IMR-90 (cell line): Measurements from ENCODE around the gene IGSF10. TPM values are rescaled to one million over a fixed set of nuclear protein-coding genes. Genes with fewer than 3 reads are reported as not detected.

ENCODE experiments used
- ATAC-seq: fragments of 200-7000 bp; cut with Tn5 transposase; 2 replicates; pipeline ENCODE4 v1.9.1; 2020; ENCODE audit warnings: low read depth, mild to moderate bottlenecking, moderate library complexity
- BruUV-seq: library from RNA; stranded (reverse); fragments of 400-500 nt; replicated peaks from 2 replicates; lab custom pipeline; 2021; lab: Mats Ljungman, UMichigan
- CTCF ChIA-PET: fragments of 300-600 bp; formaldehyde crosslinking; extraction: SDS; loops from one replicate; lab custom pipeline; 2021; ENCODE audit warnings: antibody characterized with exemption; lab: Yijun Ruan, JAX
- POLR2A ChIA-PET: fragments of 300-600 bp; sonication (Branson Sonifier 250); formaldehyde crosslinking; loops from one replicate; lab custom pipeline; 2022; ENCODE audit warnings: antibody characterized with exemption; ENCODE audit not compliant: unreplicated experiment; lab: Charles Lee
- DNase-seq: peaks from one replicate; pipeline ENCODE4 v3.0.0; 2013
- H2AFZ ChIP-seq: replicated peaks from 2 replicates; pipeline ENCODE3; 2013; ENCODE audit warnings: low read length, mild to moderate bottlenecking; ENCODE audit not compliant: poor library complexity
- H2AK5ac ChIP-seq: 2 replicates; pipeline ENCODE4 v1.6.1; 2013; ENCODE audit warnings: low read depth, low read length, inconsistent platforms
- H2AK9ac ChIP-seq: replicated peaks from 2 replicates; pipeline ENCODE3; 2013; ENCODE audit warnings: mild to moderate bottlenecking, low read depth, low read length, moderate library complexity; ENCODE audit not compliant: poor library complexity
- H2BK120ac ChIP-seq: 2 replicates; pipeline ENCODE4 v1.6.1; 2013; ENCODE audit warnings: low read depth, low read length, inconsistent platforms
- H2BK15ac ChIP-seq: 3 replicates; pipeline ENCODE4 v1.6.1; 2013; ENCODE audit warnings: low read depth, low read length, inconsistent platforms
- H2BK20ac ChIP-seq: 2 replicates; pipeline ENCODE4 v1.6.1; 2013; ENCODE audit warnings: low read depth, mild to moderate bottlenecking, inconsistent platforms, low read length, moderate library complexity
- H2BK5ac ChIP-seq: 2 replicates; pipeline ENCODE4 v1.6.1; 2013; ENCODE audit warnings: mild to moderate bottlenecking, low read depth, low read length, inconsistent platforms; ENCODE audit not compliant: poor library complexity, severe bottlenecking
- H3K14ac ChIP-seq: replicated peaks from 2 replicates; pipeline ENCODE4 v1.6.1; 2013; ENCODE audit warnings: low read depth, low read length, inconsistent platforms
- H3K18ac ChIP-seq: 2 replicates; pipeline ENCODE4 v1.6.1; 2013; ENCODE audit warnings: low read depth, low read length, control low read depth
- H3K23ac ChIP-seq: 2 replicates; pipeline ENCODE4 v1.6.1; 2013; ENCODE audit warnings: low read depth, low read length, inconsistent platforms
- H3K27ac ChIP-seq: 2 replicates; pipeline ENCODE4 v1.5.1; 2013; ENCODE audit warnings: mild to moderate bottlenecking, control low read depth, low read length; ENCODE audit not compliant: insufficient read depth
- H3K27me3 ChIP-seq: 2 replicates; pipeline ENCODE4 v1.6.1; 2013; ENCODE audit warnings: low read length; ENCODE audit not compliant: control insufficient read depth, insufficient read depth
- H3K36me3 ChIP-seq: 2 replicates; pipeline ENCODE4 v1.6.1; 2013; ENCODE audit warnings: low read length, mixed read lengths; ENCODE audit not compliant: control insufficient read depth, insufficient read depth
- H3K4ac ChIP-seq: 2 replicates; pipeline ENCODE4 v1.6.1; 2013; ENCODE audit warnings: low read depth, low read length, inconsistent platforms
- H3K4me1 ChIP-seq: 2 replicates; pipeline ENCODE4 v1.6.1; 2013; ENCODE audit warnings: low read length, mixed read lengths; ENCODE audit not compliant: control insufficient read depth, insufficient read depth
- H3K4me2 ChIP-seq: 2 replicates; pipeline ENCODE4 v1.6.1; 2013; ENCODE audit warnings: low read depth, mild to moderate bottlenecking, control low read depth, low read length, moderate library complexity
- H3K4me3 ChIP-seq: 2 replicates; pipeline ENCODE4 v1.5.1; 2013; ENCODE audit warnings: low read depth, mild to moderate bottlenecking, control low read depth, low read length, moderate library complexity; ENCODE audit not compliant: insufficient read depth
- H3K56ac ChIP-seq: 2 replicates; pipeline ENCODE4 v1.6.1; 2013; ENCODE audit warnings: low read length, inconsistent platforms; ENCODE audit not compliant: insufficient read depth; ENCODE audit errors: extremely low read depth
- H3K79me1 ChIP-seq, 2 experiments: 2 replicates each; pipeline ENCODE4 v1.6.1; 2013; ENCODE audit warnings: low read length in 2 of 2, inconsistent platforms in 1 of 2, low read depth in 1 of 2
- H3K9ac ChIP-seq: 2 replicates; pipeline ENCODE4 v1.6.1; 2013; ENCODE audit warnings: low read depth, low read length, control low read depth
- H3K9me1 ChIP-seq: 2 replicates; pipeline ENCODE4 v1.6.1; 2013; ENCODE audit warnings: low read length, inconsistent platforms; ENCODE audit not compliant: insufficient read depth
- H3K9me3 ChIP-seq: 2 replicates; pipeline ENCODE4 v1.6.1; 2013; ENCODE audit warnings: low read length; ENCODE audit not compliant: control insufficient read depth, insufficient read depth
- H4K20me1 ChIP-seq: 2 replicates; pipeline ENCODE4 v1.6.1; 2013; ENCODE audit warnings: low read length, inconsistent platforms; ENCODE audit not compliant: insufficient read depth
- H4K5ac ChIP-seq: 2 replicates; pipeline ENCODE4 v1.6.1; 2013; ENCODE audit warnings: mild to moderate bottlenecking, low read depth, low read length, control low read depth
- H4K8ac ChIP-seq, 2 experiments: 2 replicates each; pipeline ENCODE4 v1.6.1; 2013; ENCODE audit warnings: low read depth in 2 of 2, low read length in 2 of 2, control low read depth in 1 of 2, inconsistent platforms in 1 of 2
- H4K91ac ChIP-seq: 2 replicates; pipeline ENCODE4 v1.6.1; 2013; ENCODE audit warnings: low read depth, low read length, inconsistent platforms; ENCODE audit not compliant: insufficient read depth
- FOS ChIP-seq: fragments of 150-350 bp; IDR thresholded peaks from 2 replicates; pipeline ENCODE4 v1.6.1; 2016; ENCODE audit warnings: low read depth, low read length
- MXI1 ChIP-seq: IDR thresholded peaks from 2 replicates; pipeline ENCODE4 v1.6.1; 2012; ENCODE audit warnings: low read depth, mild to moderate bottlenecking, low read length, moderate library complexity, borderline replicate concordance
- NFE2L2 ChIP-seq: fragments of 150-350 bp; IDR thresholded peaks from 2 replicates; pipeline ENCODE4 v1.6.1; 2016; ENCODE audit warnings: low read depth, mild to moderate bottlenecking, low read length
- WGBS, 2 experiments: methylation state at CpG; one replicate each; pipeline versions ENCODE4 v1.1.5 to v1.1.7; 2013; ENCODE audit warnings: missing lambda C conversion rate in 2 of 2; ENCODE audit not compliant: insufficient read length in 1 of 2; ENCODE audit errors: extremely low coverage in 2 of 2; 5-methylcytosine and 5-hydroxymethylcytosine counted together
- dilution Hi-C: fragments of 300-500 bp; cut with HindIII; formaldehyde crosslinking; loops from one replicate; pipeline ENCODE4 v1.14.3; 2018; ENCODE audit warnings: low sequenced_read_pairs; ENCODE audit not compliant: unreplicated experiment
- in situ Hi-C: fragments of 300-500 bp; cut with MboI; formaldehyde crosslinking; loops from 3 replicates; pipeline ENCODE4 v1.14.3; 2019; ENCODE audit warnings: low sequenced_read_pairs, inconsistent platforms, mixed read lengths
- intact Hi-C: fragments of 100-400 bp; cut with micrococcal nuclease; formaldehyde crosslinking; loops from 2 replicates; pipeline ENCODE4 v1.10.0; 2022
- polyA plus RNA-seq, 3 experiments: library from polyadenylated mRNA; depleted of rRNA; stranded (reverse); fragments of >200 nt; gene quantifications; 2 replicates each; pipeline ENCODE4 v1.2.3, GENCODE V29; 2012; ENCODE audit warnings: low replicate concordance in 1 of 3
- total RNA-seq: library from RNA; depleted of rRNA; stranded (reverse); fragments of >200 nt; gene quantifications from 2 replicates; pipeline ENCODE4 v1.2.3, GENCODE V29; 2012
- TF ChIP-seq, protein P1 (sequence below): fragments of 150-350 bp; IDR thresholded peaks from 2 replicates; pipeline ENCODE4 v1.6.1; 2016; ENCODE audit warnings: low read depth, mild to moderate bottlenecking, low read length, moderate library complexity, borderline replicate concordance

The IGSF10 gene
- total and polyA plus RNA-seq, 2 of the 4 experiments (the other 2 are of a cell fraction), result under 0.01 to 0.07 TPM

DNA sequence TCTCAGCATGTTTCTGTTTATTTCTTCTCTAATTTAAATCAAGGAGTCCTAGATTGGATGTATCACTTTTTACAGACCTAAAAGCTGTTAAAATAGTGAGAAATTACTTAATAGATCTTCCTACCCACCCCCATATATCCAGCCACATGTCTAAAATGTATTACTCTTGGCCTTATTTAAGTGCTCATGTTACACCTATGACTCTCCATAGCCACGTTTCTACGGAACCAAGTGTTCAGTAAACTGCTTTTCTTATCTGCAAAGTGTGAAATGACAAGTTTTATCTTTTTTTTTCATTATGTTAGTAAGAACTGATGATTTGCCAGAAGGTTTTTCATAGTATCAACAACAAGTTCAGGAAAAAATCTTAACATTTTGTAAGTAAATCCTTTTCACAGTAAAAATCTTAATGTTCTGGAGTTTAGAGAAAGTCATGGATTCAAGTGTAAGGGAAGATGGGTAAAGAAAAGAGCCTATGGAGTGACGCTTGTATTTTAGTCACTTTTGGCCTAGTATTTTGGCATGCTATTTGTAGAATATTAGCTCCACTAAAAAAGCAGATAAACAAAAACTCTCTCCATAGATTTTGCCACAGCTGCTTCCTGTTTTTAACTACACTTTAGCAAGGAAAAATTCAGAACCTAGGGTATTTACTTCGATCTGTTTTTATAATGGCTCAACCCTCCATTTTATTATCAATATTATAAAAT is 41.2 kb upstream of the IGSF10 start:
- no peaks in the 10 kb centered on the region for H3K9me3 ChIP-seq
- H2AK9ac ChIP-seq, result no peak overlapping the region
- in situ Hi-C loops (no loop called here), dilution Hi-C loops (no loop called here), intact Hi-C loops (no loop called here)
- no peak overlapping the region for H3K4me3 ChIP-seq
- no peaks in the 10 kb centered on the region for H4K20me1 ChIP-seq
- no peak overlapping the region for H2BK120ac ChIP-seq
- H3K4me2 ChIP-seq, result no peak overlapping the region
- CTCF ChIA-PET, result no interaction called here
- no peaks in the 10 kb centered on the region for H3K9me1 ChIP-seq
- no peak overlapping the region for H3K9ac ChIP-seq
- H2AK5ac ChIP-seq, result no peak overlapping the region
- no peak for TF ChIP-seq FOS
- TF ChIP-seq, protein P1, sequence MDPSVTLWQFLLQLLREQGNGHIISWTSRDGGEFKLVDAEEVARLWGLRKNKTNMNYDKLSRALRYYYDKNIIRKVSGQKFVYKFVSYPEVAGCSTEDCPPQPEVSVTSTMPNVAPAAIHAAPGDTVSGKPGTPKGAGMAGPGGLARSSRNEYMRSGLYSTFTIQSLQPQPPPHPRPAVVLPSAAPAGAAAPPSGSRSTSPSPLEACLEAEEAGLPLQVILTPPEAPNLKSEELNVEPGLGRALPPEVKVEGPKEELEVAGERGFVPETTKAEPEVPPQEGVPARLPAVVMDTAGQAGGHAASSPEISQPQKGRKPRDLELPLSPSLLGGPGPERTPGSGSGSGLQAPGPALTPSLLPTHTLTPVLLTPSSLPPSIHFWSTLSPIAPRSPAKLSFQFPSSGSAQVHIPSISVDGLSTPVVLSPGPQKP, result no peak
- no peak for TF ChIP-seq NFE2L2
- no peak for TF ChIP-seq MXI1
- H2BK20ac ChIP-seq, result no peak overlapping the region
- no peak overlapping the region for H2BK15ac ChIP-seq
- H3K79me1 ChIP-seq, result no peaks in the 10 kb centered on the region
- WGBS, 2 experiments, result no CpG with 5 or more reads among the region's 4 CpGs
- H3K14ac ChIP-seq, result no peak overlapping the region
- H4K8ac ChIP-seq, result no peak overlapping the region
- H3K27me3 ChIP-seq, result no peaks in the 10 kb centered on the region
- H3K23ac ChIP-seq, result no peak overlapping the region
- no peak for ATAC-seq
- DNase-seq, result no peak
- no peak overlapping the region for H2AFZ ChIP-seq
- no peak overlapping the region for H3K56ac ChIP-seq
- no peak overlapping the region for H4K91ac ChIP-seq
- no peaks in the 10 kb centered on the region for H3K4me1 ChIP-seq
- no peak overlapping the region for H2BK5ac ChIP-seq
- no TSS peak for BruUV-seq
- H3K18ac ChIP-seq, result no peak overlapping the region
- no peak overlapping the region for H3K4ac ChIP-seq
- no peak overlapping the region for H3K27ac ChIP-seq
- no peak overlapping the region for H4K5ac ChIP-seq
- H3K36me3 ChIP-seq, result no peaks in the 10 kb centered on the region
- POLR2A ChIA-PET, result no interaction called here
